Right cardiac atrium (tissue), 5 donors: Measurements from ENCODE around the gene TRIO. TPM values are rescaled to one million over a fixed set of nuclear protein-coding genes. Genes with fewer than 3 reads are reported as not detected.
A peak's percentile ranks its signal among the peaks of the same experiment; 100 is the strongest.

Experiments
- ATAC-seq, 2 donors: fragments of 200-7000 bp; cut with Tn5 transposase; one replicate each; pipeline versions ENCODE4 v1.8.0 to v1.9.1; 2020; ENCODE audit warnings: moderate library complexity in 2 of 2, mild to moderate bottlenecking in 1 of 2
- DNase-seq, 3 donors: peaks; one replicate each; pipeline ENCODE4 v3.0.0-alpha.2; 2020
- H3K27ac ChIP-seq: one replicate; pipeline ENCODE4 v1.5.1; 2013; ENCODE audit warnings: mild to moderate bottlenecking, low read length, control low read depth, moderate library complexity
- H3K27me3 ChIP-seq: one replicate; pipeline ENCODE4 v1.6.1; 2013; ENCODE audit not compliant: control insufficient read depth, insufficient read depth
- H3K4me1 ChIP-seq: one replicate; pipeline ENCODE4 v1.6.1; 2013; ENCODE audit warnings: low read length; ENCODE audit not compliant: control insufficient read depth, insufficient read depth
- H3K4me3 ChIP-seq: one replicate; pipeline ENCODE4 v1.5.1; 2013; ENCODE audit warnings: low read length, control low read depth
- H3K9me3 ChIP-seq: one replicate; pipeline ENCODE4 v1.6.1; 2013; ENCODE audit warnings: low read length; ENCODE audit not compliant: control insufficient read depth
- WGBS: extraction: QIAGEN DNeasy Blood & Tissue Kit; methylation state at CpG from one replicate; pipeline ENCODE4 v1.1.7; 2013; 5-methylcytosine and 5-hydroxymethylcytosine counted together
- intact Hi-C, 4 donors: fragments of 100-400 bp; cut with DNase I; formaldehyde crosslinking; loops; one replicate each; pipeline versions ENCODE4 v1.11.0 to v1.14.0; 2022 to 2023
- polyA plus RNA-seq: library from polyadenylated mRNA; stranded (reverse); fragments of 200-250 nt; gene quantifications from one replicate; pipeline ENCODE4 v1.2.3, GENCODE V29; 2013
- total RNA-seq, 4 donors: library from RNA; stranded (reverse); fragmentation: NEBNext Ultra II Directional; extraction: Animal tissue kit (Norgen Biotek cat#: 25700); gene quantifications; one replicate each; pipeline ENCODE4 v1.2.1, GENCODE V29; 2021
- donor health status: healthy with polysubstance abuse.
- donor health status: DM: no; HTN: yes; CAD: no.
- donor health status: DM: no; HTN: no; CAD: no.
- donor health status: DM: no; HTN: yes; CAD: no; lungs with severe emphysema.
- donor health status: DM: yes; HTN: yes; CAD: no.

Gene TRIO
- total and polyA plus RNA-seq, 5 donors: 31.3 to 66.0 (median 54.1) TPM

DNA sequence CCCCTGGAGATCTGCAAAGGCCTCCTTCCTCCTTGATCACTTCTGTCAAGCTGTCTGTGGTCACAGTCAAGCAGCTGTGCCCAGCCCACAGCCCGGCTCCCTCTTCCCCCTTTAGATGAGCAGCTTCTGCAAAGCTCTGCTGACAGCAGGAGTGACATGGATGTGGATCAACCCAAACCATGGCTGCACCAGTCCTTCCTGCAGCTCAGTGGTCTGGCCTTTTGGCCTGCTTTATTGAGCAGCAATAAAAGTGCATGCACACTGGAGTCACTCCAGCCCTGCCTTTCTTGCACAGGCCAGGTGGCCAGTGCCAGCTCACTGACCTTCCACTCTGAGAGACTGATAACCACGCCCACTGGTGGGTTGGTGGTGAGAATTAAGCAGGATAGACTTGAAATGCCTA is 347.2 kb downstream of the TRIO start:
- DNase-seq: peak in 2 of 3 donors; percentile 74 to 76
- peak in 1 of 2 donors; percentile 21 for ATAC-seq
- intact Hi-C loops: no loop called here
- H3K4me3 ChIP-seq: no peak overlapping the region
- WGBS: 71% methylated on average over 2 of the region's 2 CpGs
- no peaks in the 10 kb centered on the region for H3K27me3 ChIP-seq
- peaks cover 1% of the 10 kb centered on the region for H3K4me1 ChIP-seq
- peaks cover 2% of the 10 kb centered on the region for H3K9me3 ChIP-seq
- no peak overlapping the region for H3K27ac ChIP-seq

DNA sequence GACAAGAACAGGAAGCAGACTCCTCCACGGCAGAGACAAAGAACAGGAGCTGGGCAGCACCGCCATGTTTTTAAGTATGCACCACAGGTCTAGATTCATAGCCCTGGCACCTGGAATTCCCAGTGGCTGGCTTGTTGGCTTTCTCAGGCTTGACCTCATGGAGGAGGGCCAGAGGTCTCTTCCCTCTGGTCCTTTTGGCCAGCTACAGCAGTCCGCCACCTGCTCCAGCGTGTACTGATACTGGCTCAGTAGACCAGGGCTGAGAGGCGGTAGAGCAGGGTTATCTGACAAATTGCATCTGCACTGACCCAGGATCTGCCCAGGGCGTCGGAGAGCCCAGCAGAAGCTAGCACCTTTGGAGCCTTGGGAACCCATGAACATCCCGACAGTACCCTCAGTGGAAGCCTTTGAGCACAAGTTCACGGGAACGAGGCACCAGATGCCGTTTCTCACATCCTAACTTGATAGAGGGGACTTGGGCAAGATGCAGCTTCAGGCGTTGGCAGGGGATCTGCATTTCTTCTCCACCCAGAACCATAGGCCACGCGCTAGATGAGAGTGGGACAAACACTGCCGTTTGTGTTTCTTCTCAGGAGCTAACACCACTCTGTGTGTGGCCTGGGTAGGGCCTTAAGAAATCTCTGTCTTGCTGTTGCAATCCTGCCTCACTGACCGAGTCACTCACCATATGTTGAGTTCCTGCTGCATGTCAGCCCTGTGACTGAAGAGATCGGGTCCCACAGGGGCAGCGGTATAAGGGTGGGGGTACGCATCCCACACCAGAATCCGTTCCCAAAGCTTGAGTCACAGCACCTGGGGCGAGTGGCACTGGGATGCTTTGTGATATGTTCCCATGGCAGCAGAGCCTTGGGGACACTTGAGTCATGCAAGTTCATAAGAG is 348.1 kb downstream of the TRIO start:
- intact Hi-C loops: no loop called here
- peaks cover under 1% of the 10 kb centered on the region for H3K9me3 ChIP-seq
- H3K27me3 ChIP-seq: no peaks in the 10 kb centered on the region
- DNase-seq (peak in 1 of 3 donors; percentile 68), ATAC-seq (peak; percentile 67 to 68)
- no peak overlapping the region for H3K27ac ChIP-seq
- peaks cover 1% of the 10 kb centered on the region for H3K4me1 ChIP-seq
- H3K4me3 ChIP-seq: no peak overlapping the region
- whole genome bisulfite sequencing: 68% methylated on average over 21 of the region's 21 CpGs

- no peaks in the 10 kb centered on the region for H3K9me3 ChIP-seq
- H3K4me1 ChIP-seq: peaks cover 1% of the 10 kb centered on the region
- no peaks in the 10 kb centered on the region for H3K27me3 ChIP-seq
- intact Hi-C loops: no loop called here
- peak in 1 of 2 donors; percentile 35 for ATAC-seq
- no peak overlapping the region for H3K4me3 ChIP-seq
- DNase-seq: peak in 1 of 3 donors; percentile 60
- 73% methylated on average over 21 of the region's 21 CpGs for WGBS
- H3K27ac ChIP-seq: peak overlapping the region; percentile 6
Observed at GRCh38 chr5:14492331-14492964, 349.3 kb downstream of the TRIO start.

GRCh38 chr5:14495301-14495700 is 352.2 kb downstream of the TRIO start:
- WGBS: 75% methylated on average over 5 of the region's 5 CpGs
- Histone ChIP-seq H3K9me3 (no peaks in the 10 kb centered on the region), H3K27me3 (no peaks in the 10 kb centered on the region), H3K4me3 (no peak overlapping the region), H3K4me1 (peaks cover 1% of the 10 kb centered on the region), H3K27ac (no peak overlapping the region)
- intact Hi-C loops: no loop called here
- ATAC-seq (no peak), DNase-seq (no peak)

DNA sequence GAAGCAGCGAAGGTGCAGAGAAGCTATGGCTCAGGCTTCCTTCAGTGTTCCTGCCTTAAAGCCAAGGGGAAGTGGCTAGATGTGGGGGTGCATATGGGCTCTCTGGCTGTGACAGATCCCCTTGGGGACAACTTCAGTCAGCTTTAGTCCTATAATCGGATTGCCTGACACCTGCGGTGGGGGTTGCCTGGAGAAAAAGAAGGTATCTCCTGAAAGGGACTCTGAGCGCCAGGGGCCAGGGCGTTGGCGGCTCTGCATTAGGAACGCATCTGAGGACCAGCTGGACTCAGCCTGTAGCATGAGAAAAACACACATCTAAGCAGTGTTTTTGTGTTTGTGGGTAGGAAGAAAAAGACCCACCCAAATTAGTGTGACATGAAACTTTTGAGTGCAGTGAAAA is 354.2 kb downstream of the TRIO start:
- intact Hi-C loops: no loop called here
- Histone ChIP-seq H3K4me1 (no peaks in the 10 kb centered on the region), H3K27ac (no peak overlapping the region), H3K9me3 (no peaks in the 10 kb centered on the region), H3K4me3 (no peak overlapping the region), H3K27me3 (no peaks in the 10 kb centered on the region)
- 92% methylated on average over 7 of the region's 7 CpGs for WGBS
- no peak for ATAC-seq
- no peak for DNase-seq

GRCh38 chr5:14501353-14502293 is 358.5 kb downstream of the TRIO start:
- ATAC-seq (no peak), DNase-seq (no peak)
- Histone ChIP-seq H3K9me3 (no peaks in the 10 kb centered on the region), H3K4me1 (no peaks in the 10 kb centered on the region), H3K27me3 (no peaks in the 10 kb centered on the region), H3K4me3 (no peak overlapping the region), H3K27ac (no peak overlapping the region)
- 89% methylated on average over 18 of the region's 18 CpGs for WGBS
- intact Hi-C loops: loop anchor here in 1 of 4 donors (10.0 kb wide), 1 partner anchor 143 kb away; no protein-coding TSS in a partner anchor

DNA sequence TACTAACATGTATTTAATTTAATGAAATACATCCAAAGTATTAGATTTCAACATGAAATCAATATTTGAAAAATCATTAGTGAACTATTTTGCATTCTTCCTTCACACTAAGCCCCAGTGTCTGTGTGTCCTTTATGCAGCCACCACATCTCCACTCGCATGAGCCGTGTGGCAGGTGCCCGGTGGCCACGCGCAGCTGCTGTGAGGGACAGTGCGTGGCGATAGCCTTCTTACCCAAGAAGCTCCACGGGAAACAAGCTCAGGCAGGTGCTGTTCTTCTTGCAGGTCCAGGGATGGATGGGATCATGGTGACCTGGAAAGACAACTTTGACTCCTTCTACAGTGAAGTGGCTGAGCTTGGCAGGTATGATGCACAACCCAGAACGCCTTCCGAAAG is 359.1 kb downstream of the TRIO start:
- no peaks in the 10 kb centered on the region for H3K4me1 ChIP-seq
- no peak overlapping the region for H3K4me3 ChIP-seq
- no peak for DNase-seq
- H3K27ac ChIP-seq: no peak overlapping the region
- H3K9me3 ChIP-seq: no peaks in the 10 kb centered on the region
- intact Hi-C loops: loop anchor here in 1 of 4 donors (10.0 kb wide), 1 partner anchor 143 kb away; no protein-coding TSS in a partner anchor
- no peak for ATAC-seq
- WGBS: 94% methylated on average over 10 of the region's 10 CpGs
- H3K27me3 ChIP-seq: no peaks in the 10 kb centered on the region

- Histone ChIP-seq H3K27ac (peak overlapping the region; percentile 19), H3K27me3 (no peaks in the 10 kb centered on the region), H3K9me3 (no peaks in the 10 kb centered on the region), H3K4me3 (no peak overlapping the region), H3K4me1 (no peaks in the 10 kb centered on the region)
- intact Hi-C loops: loop anchor here in 1 of 4 donors (10.0 kb wide), 1 partner anchor 142 kb away; no protein-coding TSS in a partner anchor
- ATAC-seq (peak; percentile 44 to 61), DNase-seq (no peak)
- 63% methylated on average over 9 of the region's 9 CpGs for WGBS
Observed at GRCh38 chr5:14503017-14503680, 360.0 kb downstream of the TRIO start.

DNA sequence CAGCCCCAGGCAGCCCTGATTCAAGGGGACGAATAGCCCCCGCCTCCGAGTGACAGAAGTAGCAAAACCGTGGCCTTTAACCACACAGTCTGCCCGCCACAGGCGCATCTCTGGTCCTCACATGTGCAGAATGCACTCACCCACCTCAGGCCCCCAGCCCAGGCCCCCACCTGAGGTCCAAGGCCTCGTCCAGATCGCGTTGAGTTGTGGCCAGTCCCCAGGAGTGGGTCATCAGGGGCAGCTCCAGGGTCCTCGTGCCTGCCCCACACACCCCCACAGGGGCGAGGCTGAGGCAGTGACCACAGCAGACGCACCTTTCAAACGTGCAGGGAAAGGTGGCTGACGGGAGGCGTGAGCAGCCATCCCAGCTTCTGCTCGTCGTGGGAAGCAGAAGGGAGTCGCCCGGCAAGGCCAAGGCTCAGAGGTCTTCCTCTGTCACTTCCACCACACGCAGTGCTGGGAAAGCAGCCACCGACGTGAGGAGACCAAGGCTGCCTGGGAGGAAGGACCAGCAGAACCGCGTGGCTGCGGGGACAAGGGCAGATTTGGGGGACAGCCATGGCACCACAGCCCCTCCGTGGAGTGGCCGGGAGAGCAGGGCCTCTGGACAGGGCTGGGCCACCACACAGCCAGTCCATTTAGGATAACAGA is 360.7 kb downstream of the TRIO start:
- Histone ChIP-seq H3K9me3 (no peaks in the 10 kb centered on the region), H3K4me3 (no peak overlapping the region), H3K4me1 (no peaks in the 10 kb centered on the region), H3K27ac (no peak overlapping the region), H3K27me3 (no peaks in the 10 kb centered on the region)
- ATAC-seq: peak in 1 of 2 donors; percentile 6
- DNase-seq: peak in 1 of 3 donors; percentile 53
- intact Hi-C loops: loop anchor here in 1 of 4 donors (10.0 kb wide), 1 partner anchor 141 kb away; no protein-coding TSS in a partner anchor
- WGBS: 85% methylated on average over 27 of the region's 27 CpGs
